GM19438 (cell line): ENCODE measurements around the gene ZNF710.

Source experiments
- ATAC-seq: cut with Tn5 transposase; IDR thresholded peaks from one replicate; pipeline ENCODE4 v1.9.1; 2021; ENCODE audit warnings: low read depth; ENCODE audit not compliant: unreplicated experiment

The ZNF710 gene

GRCh38 chr15:89993349-89993748 lies 7.8 kb upstream of the ZNF710 start:
- ATAC-seq, result no peak

- ATAC-seq, result no peak
Observed at GRCh38 chr15:89997079-89997478, 4.0 kb upstream of the ZNF710 start.

DNA sequence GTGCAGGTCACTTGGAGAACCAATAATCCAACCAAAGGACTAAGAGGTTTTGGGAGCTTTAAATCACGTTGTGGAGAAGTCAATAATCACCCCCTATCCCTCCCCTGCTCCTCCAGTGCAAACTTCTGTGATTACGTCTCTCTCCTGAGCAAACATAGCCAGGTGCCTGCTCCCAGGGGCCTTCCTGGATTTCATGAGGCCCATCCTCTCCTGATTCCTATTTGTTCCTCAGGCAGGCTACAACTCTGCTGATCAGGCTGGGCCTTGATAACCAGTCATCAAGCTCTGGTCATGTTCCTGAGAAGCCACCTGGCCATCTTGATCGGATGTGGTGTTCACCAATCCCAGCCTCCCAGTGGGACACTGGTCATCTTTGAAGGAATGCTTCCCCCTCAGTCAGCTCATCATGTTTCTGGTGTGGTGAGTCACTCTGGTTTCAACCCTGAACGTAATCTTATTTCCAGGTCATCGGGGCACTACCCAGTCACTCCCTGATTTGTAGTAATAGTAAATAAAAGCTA lies 2.9 kb upstream of the ZNF710 start:
- no peak for ATAC-seq

DNA sequence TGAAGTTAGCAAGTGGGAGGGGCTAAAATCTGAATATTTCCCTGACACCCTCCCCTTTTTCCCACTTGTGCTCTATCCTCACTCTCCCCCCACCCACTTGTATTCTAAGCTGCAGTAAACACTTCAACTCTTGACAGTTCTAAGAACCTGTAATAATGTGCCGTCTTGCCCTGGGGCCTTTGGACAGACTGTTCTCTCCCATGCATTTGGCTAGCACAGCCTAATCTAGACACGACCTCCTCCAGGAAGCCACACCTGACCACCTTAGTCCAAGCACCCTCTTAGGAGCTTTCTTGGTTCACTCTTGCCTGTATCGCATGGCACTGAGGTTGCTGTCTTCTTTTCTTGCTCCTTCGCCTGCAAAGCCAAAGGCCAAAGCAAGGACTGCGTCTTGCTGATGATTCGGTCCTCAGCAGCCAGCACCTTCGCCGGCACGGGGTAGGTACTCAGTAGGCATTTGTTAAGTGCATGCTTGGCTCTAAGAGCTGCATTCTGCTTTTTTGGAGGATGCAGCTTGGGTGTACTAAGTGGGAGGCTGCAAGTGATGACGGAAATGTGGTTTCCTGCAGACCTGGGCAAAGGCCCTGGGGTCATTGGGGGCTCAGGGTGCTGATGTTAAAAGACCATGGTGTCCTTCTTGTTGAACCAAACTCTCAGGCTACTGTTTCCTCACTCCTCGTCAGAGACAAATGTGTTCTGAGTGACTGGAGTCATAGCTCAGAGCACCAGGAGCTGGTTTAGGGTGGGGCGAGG lies 2.0 kb upstream of the ZNF710 start:
- ATAC-seq, result no peak

DNA sequence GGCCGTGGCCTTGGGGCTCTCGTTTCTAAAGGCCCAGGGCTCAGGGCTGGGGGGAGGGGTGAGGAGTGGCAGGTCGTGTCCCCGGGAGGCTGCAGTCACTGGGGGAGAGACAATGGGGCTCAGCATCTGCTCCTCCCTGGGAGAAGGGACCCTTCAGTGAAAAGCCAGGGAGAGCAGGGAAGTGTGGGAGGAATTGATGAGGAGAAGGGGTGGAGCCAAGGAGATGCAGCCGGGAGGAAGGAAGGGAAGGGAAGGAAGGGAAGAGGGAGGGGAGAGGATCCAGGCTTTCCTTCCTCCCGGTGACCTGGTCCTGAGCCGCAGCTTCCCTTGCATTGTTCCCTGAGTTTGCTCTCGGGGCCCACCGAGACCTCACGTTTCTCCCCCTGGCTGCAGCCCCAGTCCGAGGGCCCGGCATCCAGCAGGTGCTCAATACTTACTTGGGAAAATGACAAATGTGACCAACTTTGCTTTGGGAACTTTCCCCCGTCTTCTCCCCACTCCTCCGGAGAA lies 1.4 kb upstream of the ZNF710 start:
- ATAC-seq, result no peak

DNA sequence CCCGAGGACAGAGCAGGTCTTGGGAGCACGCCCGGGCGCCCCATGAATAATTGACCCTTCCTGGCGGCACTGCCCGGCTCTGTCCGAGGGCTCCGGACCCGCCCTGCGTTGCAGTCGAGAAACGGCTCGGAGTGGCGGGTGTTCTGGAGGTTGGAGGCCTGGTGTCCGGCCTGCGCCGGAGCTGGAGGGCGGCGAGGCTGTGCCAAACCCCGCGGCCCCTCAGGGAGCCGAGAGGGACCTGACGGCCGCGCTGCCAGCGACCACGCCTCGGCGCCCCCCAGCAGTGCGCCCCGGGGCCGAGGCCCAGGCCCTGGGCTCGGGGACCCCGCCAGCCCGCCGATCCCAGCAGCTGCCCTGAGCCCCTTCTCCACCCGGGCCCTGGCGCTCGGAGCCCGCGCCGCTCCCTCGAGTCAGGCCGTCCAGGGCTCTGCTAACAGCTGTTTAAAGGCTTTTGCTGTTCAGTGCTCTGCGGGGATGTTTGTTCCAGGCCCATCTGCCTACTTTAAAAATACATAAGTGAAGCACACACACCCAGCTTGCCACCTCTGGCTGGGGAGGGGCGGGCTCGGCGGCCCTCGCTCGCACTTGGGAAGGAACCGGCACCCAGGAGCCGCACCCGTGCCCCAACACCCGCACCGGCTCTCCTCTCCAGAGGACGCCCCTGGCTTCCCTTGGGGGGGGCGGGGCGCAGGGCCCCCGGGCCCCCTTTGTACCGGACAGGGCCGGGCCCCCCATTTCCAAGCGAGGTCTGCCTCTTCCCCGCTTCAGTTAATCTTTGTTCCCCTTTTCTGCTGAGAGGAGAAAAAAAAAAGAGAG lies 730 bp upstream of the ZNF710 start:
- ATAC-seq, result no peak

GRCh38 chr15:90001683-90002427 lies 731 bp downstream of the ZNF710 start:
- ATAC-seq, result no peak

- ATAC-seq, result no peak
Observed at GRCh38 chr15:90002428-90002844, 1.3 kb downstream of the ZNF710 start.

GRCh38 chr15:90003736-90004135 lies 2.6 kb downstream of the ZNF710 start:
- no peak for ATAC-seq

GRCh38 chr15:90004252-90004651 lies 3.1 kb downstream of the ZNF710 start:
- ATAC-seq, result no peak

DNA sequence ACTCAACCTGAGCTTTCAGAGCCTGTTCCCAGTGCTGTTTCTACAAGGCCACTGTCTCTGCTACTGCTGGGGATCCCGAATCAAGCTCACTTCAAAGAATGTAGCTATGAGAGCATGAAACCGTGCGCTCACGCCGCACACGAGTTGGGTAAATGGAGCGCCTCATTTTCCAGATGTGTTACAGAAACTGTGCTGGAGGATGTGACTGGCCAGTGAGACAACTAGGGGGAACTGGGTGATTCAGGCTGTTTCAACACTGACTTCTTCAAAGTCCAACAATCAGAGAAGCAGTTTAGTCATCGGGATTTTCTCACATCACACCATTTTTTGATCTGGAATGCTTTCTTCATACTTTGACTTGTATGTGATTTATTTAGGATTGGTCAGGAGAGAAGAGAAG lies 3.5 kb downstream of the ZNF710 start:
- ATAC-seq, result no peak

DNA sequence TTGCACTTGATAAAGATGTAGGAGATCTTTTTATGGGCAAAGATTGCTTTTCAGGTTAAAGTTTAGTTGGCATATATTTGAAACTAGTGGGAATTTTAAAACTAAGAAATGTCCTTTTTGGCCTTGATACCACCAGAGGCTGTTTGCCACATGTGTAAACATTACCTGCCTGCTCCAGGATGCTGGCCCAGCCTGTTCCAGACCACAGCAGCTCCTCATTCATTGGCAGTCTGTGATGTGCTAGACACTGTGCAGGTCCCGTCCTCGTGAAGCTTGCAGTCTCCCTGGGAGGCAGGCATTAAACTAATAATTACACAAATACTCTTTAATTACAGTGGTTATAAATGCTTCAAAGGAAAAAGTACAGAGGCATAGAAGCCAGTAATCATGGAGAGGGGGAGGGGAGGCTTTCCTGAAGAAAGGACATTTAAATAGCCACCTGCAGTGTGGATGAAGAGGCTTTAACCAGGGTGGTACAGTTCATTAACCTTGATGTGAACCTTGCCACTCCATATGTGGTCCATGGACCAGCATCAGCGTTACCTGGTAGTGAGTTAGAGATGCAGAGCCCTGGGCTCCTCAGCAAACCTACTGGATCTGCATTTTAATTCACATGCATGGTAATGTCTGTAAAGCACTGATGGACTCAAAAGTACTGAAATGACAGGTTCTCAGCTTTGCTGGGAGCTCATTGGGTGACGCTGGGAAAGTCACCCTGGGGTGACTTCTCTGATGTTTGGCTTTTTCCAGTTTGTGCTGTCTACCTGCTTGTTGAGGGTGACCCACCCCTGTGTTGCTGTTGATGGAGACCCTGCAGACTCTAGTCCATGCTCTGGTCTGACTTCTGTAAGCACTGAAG lies 5.3 kb downstream of the ZNF710 start:
- no peak for ATAC-seq

- ATAC-seq, result no peak
Observed at GRCh38 chr15:90007076-90007460, 5.9 kb downstream of the ZNF710 start.

DNA sequence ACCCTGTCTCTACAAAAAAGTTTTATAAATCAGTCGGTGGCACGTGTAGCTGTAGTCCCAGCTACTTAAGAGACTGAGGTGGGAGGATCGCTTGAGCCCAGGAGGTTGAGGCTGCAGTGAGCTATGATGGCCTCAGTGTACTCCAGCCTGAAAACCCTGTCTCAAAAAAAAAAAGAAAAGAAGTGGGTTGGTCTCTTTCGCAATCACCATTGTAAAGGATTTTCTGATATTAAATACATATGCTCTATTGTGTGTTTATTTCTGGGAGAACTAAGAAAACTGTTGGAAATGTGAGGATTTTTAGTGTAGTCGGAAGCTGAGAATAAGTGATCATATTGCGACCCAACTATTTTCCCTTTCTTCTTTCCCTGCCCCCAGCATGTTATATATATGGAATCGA lies 7.5 kb downstream of the ZNF710 start:
- ATAC-seq, result no peak

DNA sequence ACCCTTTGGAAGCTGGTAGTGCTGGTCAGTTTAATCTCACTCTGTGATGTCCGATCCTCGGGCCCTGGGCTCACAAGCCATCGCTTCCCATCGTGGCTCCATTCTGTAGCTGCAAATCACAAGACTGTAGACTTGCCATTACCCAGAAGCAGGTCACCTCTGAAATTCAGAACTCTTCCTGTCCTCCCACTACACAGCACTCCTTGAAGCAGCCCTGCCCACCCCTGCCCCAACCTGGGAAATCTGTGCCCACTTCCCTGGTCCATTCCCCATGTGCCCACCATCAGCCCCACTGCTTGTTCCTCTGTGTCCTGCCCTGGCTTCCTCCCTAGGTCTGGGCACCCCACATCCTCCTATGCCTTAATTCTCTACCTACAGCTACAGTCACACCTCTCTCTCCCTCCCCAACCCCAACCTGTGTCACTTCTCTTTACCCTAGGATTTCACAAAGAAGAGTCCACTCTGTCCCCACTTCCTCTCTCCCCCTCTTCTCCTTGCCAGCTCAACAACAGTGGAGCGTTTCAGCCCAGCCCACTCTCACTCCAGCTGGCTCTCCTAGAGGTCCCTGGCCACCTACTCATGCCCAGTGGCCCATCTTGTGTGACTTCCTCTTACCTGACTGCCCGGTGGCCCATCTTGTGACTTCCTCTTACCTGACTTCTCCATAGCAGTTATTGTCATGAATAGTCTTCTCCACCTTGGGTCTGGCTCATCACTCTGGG lies 8.3 kb downstream of the ZNF710 start:
- ATAC-seq, result no peak

DNA sequence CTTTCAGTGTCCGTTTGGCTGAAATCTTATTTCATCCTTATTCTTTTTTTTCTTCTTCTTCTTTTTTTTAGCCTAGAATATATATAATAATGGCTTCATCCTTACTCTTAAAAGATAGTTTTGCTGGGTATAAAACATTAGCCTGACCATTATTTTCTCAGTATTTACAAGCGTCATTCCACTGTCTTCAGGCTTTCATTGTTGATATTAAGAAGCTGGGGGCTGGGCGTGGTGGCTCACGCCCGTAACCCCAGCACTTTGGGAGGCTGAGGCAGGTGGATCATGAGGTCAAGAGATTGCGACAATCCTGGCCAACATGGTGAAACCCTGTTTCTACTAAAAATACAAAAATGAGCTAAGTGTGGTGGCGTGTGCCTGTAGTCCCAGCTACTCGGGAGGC lies 10.6 kb downstream of the ZNF710 start:
- no peak for ATAC-seq

- no peak for ATAC-seq
Observed at GRCh38 chr15:90013503-90013937, 12.4 kb downstream of the ZNF710 start.

DNA sequence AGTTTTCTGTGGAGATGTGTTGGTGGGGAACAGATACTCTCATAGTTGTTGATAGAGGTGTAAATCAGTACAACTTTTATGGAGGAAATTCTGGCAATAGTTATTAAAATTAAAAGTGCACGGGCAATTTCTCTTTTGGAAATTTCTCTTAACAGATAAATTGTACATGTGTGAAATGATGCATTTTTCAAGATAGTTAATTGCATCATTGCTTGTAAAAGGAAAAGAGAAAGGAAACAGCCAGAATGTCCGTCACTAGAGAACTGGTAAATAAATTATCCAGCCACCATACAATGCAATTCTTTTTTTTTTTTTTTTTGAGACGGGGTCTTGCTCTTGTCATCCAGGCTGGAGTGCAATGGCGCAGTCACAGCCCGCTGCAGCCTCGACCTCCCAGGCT lies 14.2 kb downstream of the ZNF710 start:
- ATAC-seq, result no peak

DNA sequence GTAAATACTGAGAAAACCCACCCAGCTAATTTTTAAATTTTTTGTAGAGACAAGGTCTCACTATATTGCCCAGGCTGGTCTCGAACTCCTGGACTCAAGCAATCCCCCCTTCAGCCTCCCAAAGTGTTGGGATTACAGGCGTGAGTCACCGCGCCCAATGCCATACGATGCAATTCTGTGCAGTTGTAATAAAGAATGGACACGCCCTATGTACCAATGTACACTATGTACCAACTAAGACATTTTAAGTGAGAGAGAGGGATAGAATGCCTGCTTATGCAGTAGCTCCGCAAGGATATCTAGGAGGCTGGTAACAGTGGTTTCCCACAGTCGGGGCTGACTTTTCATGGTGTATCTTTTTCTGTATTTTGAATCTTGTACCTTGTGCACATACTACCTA lies 14.6 kb downstream of the ZNF710 start:
- ATAC-seq, result no peak
